Choroid plexus epithelial cell (primary cell): ENCODE results near the gene BPIFB2.

Experiments used
- DNase-seq: peaks from one replicate; pipeline ENCODE4 v3.0.0-alpha.2; 2010; ENCODE audit warnings: low read depth
- H3K4me3 ChIP-seq: 2 replicates; pipeline ENCODE4 v1.5.1; 2011; ENCODE audit warnings: low read depth, mild to moderate bottlenecking, control low read depth, low read length, moderate library complexity
- CTCF ChIP-seq: conservative IDR thresholded peaks from 2 replicates; pipeline ENCODE4 v1.5.1; 2011; ENCODE audit warnings: low read depth, mild to moderate bottlenecking, control low read depth, inconsistent platforms, low read length, moderate library complexity

BPIFB2 gene

DNA sequence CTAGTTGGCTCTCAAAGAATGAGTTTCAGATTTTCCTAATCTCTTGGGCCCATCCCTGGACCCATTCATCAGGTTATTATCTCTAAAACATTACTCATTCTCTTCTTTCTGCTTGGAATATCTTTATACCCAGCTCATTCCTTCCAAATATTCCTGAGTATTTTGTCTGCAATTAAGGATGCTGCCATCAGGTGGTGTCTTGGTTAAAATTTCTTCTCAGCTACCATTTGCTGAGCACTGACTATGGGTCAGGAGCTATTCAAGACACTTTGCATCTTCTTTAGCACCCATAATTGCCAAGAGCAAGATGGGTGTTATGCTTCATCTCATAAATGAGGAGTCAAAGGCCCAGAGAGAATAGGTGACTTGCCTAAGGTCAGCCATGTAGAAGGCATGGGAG, 11.7 kb upstream of the BPIFB2 start:
- TF ChIP-seq CTCF = peak; percentile 2
- no peak overlapping the region for H3K4me3 ChIP-seq
- no peak for DNase-seq

- DNase-seq = no peak
- no peak for TF ChIP-seq CTCF
- H3K4me3 ChIP-seq = no peak overlapping the region
These were observed 10.1 kb upstream of the BPIFB2 start for GRCh38 chr20:32997431-32997830.

GRCh38 chr20:32999603-33000250, 7.8 kb upstream of the BPIFB2 start:
- no peak for TF ChIP-seq CTCF
- DNase-seq = peak; percentile 12
- no peak overlapping the region for H3K4me3 ChIP-seq

- no peak for TF ChIP-seq CTCF
- DNase-seq = no peak
- no peak overlapping the region for H3K4me3 ChIP-seq
These were observed 6.6 kb upstream of the BPIFB2 start for GRCh38 chr20:33000802-33001466.

DNA sequence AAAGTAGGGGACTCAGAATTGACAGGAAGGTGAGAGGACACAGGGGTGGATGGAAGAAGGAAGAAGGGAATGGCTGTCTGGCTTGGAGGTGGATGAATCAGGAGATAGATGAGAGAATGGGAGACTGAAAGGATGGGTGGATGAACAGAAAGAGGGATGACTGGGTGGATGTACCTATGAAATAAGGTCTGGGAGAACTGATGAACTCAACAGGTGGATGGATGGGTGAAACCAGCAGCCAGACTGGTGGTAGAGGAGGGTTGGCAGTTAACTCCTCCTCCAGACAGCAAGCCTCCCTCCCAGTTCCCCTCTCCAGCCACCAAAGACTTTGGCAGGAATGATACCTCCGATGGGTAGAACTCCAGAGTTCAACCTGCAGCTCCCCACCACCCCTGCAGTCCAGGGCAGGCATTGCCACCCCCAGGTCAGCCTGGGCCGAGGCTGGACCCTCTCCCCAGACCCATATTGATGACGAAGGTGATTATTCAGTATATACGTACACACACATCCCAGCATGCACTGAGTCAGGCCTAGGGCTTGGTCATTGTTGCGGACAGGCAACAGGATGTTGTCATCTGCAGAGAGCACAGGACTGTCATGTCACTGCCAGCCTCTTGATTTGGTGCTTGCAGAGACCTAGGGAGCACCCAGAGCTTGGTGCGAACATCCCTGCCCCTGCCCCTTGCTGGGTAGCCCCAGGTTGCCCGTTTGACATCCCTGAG, 5.3 kb upstream of the BPIFB2 start:
- DNase-seq = no peak
- no peak for TF ChIP-seq CTCF
- H3K4me3 ChIP-seq = no peak overlapping the region

GRCh38 chr20:33004141-33004751, 3.3 kb upstream of the BPIFB2 start, which contains the start of gene SUN5:
TSS of gene SUN5 (minus strand) at chr20:33004433. CDS start at chr20:33004340, 93 bp downstream.
- DNase-seq = no peak
- TF ChIP-seq CTCF = no peak
- no peak within 1 kb of the TSS for H3K4me3 ChIP-seq
